Stimulated activated CD8-positive, alpha-beta memory T cell treated with anti-CD3 and anti-CD28 coated beads, Interleukin-4, amount 100 ng/mL, for 48 hours (primary cell): ENCODE data around the gene SHROOM1.
"Not testable (repeated sequence)": the region's sequence is repeated elsewhere in the genome, so short reads cannot be mapped to it uniquely, and the experiment has no call there.

ENCODE experiments used
- DNase-seq: peaks from one replicate; pipeline ENCODE4 v3.0.0-alpha.2; 2020

The SHROOM1 gene

GRCh38 chr5:132830436-132831094 lies at the start of gene SHROOM1:
Gene SHROOM1 (minus strand): TSS chr5:132830647. CDS start chr5:132826140, 4,507 bp downstream.
- no peak for DNase-seq

- no peak for DNase-seq
These were observed 47.5 kb upstream of the SHROOM1 start for GRCh38 chr5:132877938-132878337.

GRCh38 chr5:132877466-132877865 lies 47.0 kb upstream of the SHROOM1 start:
- no peak for DNase-seq

GRCh38 chr5:132876020-132876759 lies 45.7 kb upstream of the SHROOM1 start:
- DNase-seq = no peak

- DNase-seq = no peak
These were observed 43.5 kb upstream of the SHROOM1 start for GRCh38 chr5:132873930-132874271.

GRCh38 chr5:132873119-132873929 lies 42.9 kb upstream of the SHROOM1 start, which contains the start of gene LEAP2:
Gene LEAP2 (plus strand): TSS chr5:132873668. CDS start chr5:132873695, 27 bp downstream.
- no peak for DNase-seq

- DNase-seq = no peak
These were observed 42.3 kb upstream of the SHROOM1 start for GRCh38 chr5:132872788-132873118.

GRCh38 chr5:132871459-132872284 lies 41.2 kb upstream of the SHROOM1 start:
- DNase-seq = no peak

- no peak for DNase-seq
These were observed 40.4 kb upstream of the SHROOM1 start for GRCh38 chr5:132870801-132871200.

GRCh38 chr5:132868754-132869153 lies 38.3 kb upstream of the SHROOM1 start:
- DNase-seq = no peak

- no peak for DNase-seq
These were observed 36.6 kb upstream of the SHROOM1 start for GRCh38 chr5:132867046-132867451.

- peak; percentile 92 for DNase-seq
These were observed 36.0 kb upstream of the SHROOM1 start, which contains the start of the genes GDF9 and UQCRQ for GRCh38 chr5:132866342-132867045. Gene GDF9 (minus strand): TSS chr5:132866469. CDS start chr5:132864533, 1,936 bp downstream. Gene UQCRQ (plus strand): TSS chr5:132866642. CDS start chr5:132866882, 240 bp downstream.

GRCh38 chr5:132865668-132866341 lies 35.4 kb upstream of the SHROOM1 start:
- no peak for DNase-seq

- no peak for DNase-seq
These were observed 30.3 kb upstream of the SHROOM1 start for GRCh38 chr5:132860742-132861141.

- no peak for DNase-seq
These were observed 29.5 kb upstream of the SHROOM1 start for GRCh38 chr5:132859889-132860437.

GRCh38 chr5:132856011-132856410 lies 25.6 kb upstream of the SHROOM1 start:
- no peak for DNase-seq

GRCh38 chr5:132854992-132855391 lies 24.5 kb upstream of the SHROOM1 start:
- not testable (repeated sequence) for DNase-seq

GRCh38 chr5:132854301-132854700 lies 23.9 kb upstream of the SHROOM1 start:
- DNase-seq = no peak

GRCh38 chr5:132853790-132854189 lies 23.3 kb upstream of the SHROOM1 start:
- no peak for DNase-seq

- no peak for DNase-seq
These were observed 22.9 kb upstream of the SHROOM1 start for GRCh38 chr5:132853323-132853722.

GRCh38 chr5:132850066-132850465 lies 19.6 kb upstream of the SHROOM1 start:
- no peak for DNase-seq
